Adrenal gland (tissue), 12 donors: Measurements from ENCODE around the gene GSAP. TPM values are rescaled to one million over a fixed set of nuclear protein-coding genes. Genes with fewer than 3 reads are reported as not detected.

Source experiments
- DNase-seq, 7 donors: peaks; one replicate each; pipeline ENCODE4 v3.0.0-alpha.2; 2019 to 2020
- H3K27ac ChIP-seq, 5 donors: fragments of 200-600 bp; sonication (generic) in 4 of 5; 1 replicate in 3 of 5; 2 replicates in 2 of 5; pipeline versions ENCODE4 v1.5.1 to v1.8.0; 2016 to 2020; ENCODE audit warnings: mild to moderate bottlenecking in 1 of 5
- H3K27me3 ChIP-seq: fragments of 200-600 bp; 2 replicates; pipeline ENCODE4 v1.8.0; 2021
- H3K36me3 ChIP-seq, 2 donors: fragments of 200-600 bp; replicated peaks in 1 of 2; 1 replicate in 1 of 2; 2 replicates in 1 of 2; pipeline versions ENCODE4 v1.5.1 to v1.8.0; 2018 to 2022
- H3K4me1 ChIP-seq, 2 donors: fragments of 200-600 bp; replicated peaks in 1 of 2; 1 replicate in 1 of 2; 2 replicates in 1 of 2; pipeline versions ENCODE4 v1.5.1 to v1.8.0; 2018 to 2021
- H3K4me3 ChIP-seq, 4 donors: fragments of 200-600 bp; sonication (generic) in 3 of 4; one replicate each; pipeline ENCODE4 v1.5.1; 2016 to 2018
- H3K9me3 ChIP-seq, 3 donors: fragments of 200-600 bp; sonication (generic) in 1 of 3; replicated peaks in 1 of 3; 1 replicate in 2 of 3; 2 replicates in 1 of 3; pipeline versions ENCODE4 v1.5.1 to v1.8.0; 2016 to 2021
- CTCF ChIP-seq, 6 experiments: fragments of 450-650 bp in 4 of 6; fragments of 200-600 bp in 2 of 6; sonication (generic) in 1 of 6; IDR thresholded peaks; 1 replicate in 5 of 6; 2 replicates in 1 of 6; pipeline versions ENCODE4 v1.5.1 to v1.8.0; 2016 to 2021; ENCODE audit warnings: antibody characterized with exemption in 6 of 6, mild to moderate bottlenecking in 2 of 6, moderate library complexity in 1 of 6
- POLR2A ChIP-seq, 2 donors: fragments of 450-650 bp; IDR thresholded peaks; one replicate each; pipeline ENCODE4 v1.6.1; 2017; ENCODE audit warnings: antibody characterized with exemption in 2 of 2, mild to moderate bottlenecking in 2 of 2, moderate library complexity in 1 of 2
- WGBS, 4 donors: extraction: QIAGEN DNeasy Blood & Tissue Kit in 2 of 4; methylation state at CpG; one replicate each; pipeline versions ENCODE4 v1.1.5 to v1.1.7; 2013 to 2017; 5-methylcytosine and 5-hydroxymethylcytosine counted together
- intact Hi-C, 2 donors: fragments of 100-400 bp; cut with DNase I; formaldehyde crosslinking; loops; one replicate each; pipeline versions ENCODE4 v1.14.1 to v1.15.0; 2022 to 2023
- polyA plus RNA-seq, 3 donors: library from polyadenylated mRNA; stranded (reverse); fragments of 200-250 nt in 2 of 3; fragments of 350-450 nt in 1 of 3; fragmentation: Illumina TruSeq in 1 of 3; extraction: RNeasy Lipid Tissue Mini Kit (QIAGEN cat#74804) in 1 of 3; gene quantifications; one replicate each; pipeline ENCODE4 v1.2.3, GENCODE V29; 2013 to 2014
- total RNA-seq, 9 donors: library from RNA; depleted of rRNA in 4 of 9; stranded (reverse); fragments of >200 nt in 4 of 9; fragments of 120-200 nt in 1 of 9; fragmentation: NEBNext Ultra II Directional in 1 of 9; extraction: Animal tissue kit (Norgen Biotek cat#: 25700) in 1 of 9; gene quantifications; one replicate each; pipeline versions ENCODE4 v1.1.0 to v1.2.4, GENCODE V29; 2013 to 2023
- donor health status: healthy with polysubstance abuse.
- donor health status: Bipolar disorder and iron deficiency.
- donor health status: DM: yes; HTN: yes; CAD: no.
- donor health status: DM: no; HTN: no; CAD: no.
- donor health status: DM: no; HTN: no; CAD: no.
- donor health status: DM: yes; HTN: yes; CAD: no.

Gene GSAP
- total and polyA plus RNA-seq, 12 donors = 10.3 to 56.1 (median 18.5) TPM

GRCh38 chr7:77409005-77409738, 7.0 kb downstream of the GSAP start:
- TF ChIP-seq CTCF (IDR thresholded peaks at IDR 0.05) (no peak), POLR2A (IDR thresholded peaks at IDR 0.05) (no peak)
- DNase-seq = no peak
- intact Hi-C loops = no loop called here
- Histone ChIP-seq H3K4me1 (peaks cover 3 to 20% of the 10 kb centered on the region in 2 donors), H3K27ac (peak overlapping the region in 1 of 5 donors; percentile 74), H3K4me3 (no peak overlapping the region), H3K36me3 (no peaks in the 10 kb centered on the region), H3K27me3 (no peaks in the 10 kb centered on the region), H3K9me3 (no peaks in the 10 kb centered on the region)
- 66 to 79% (median 71%) methylated on average over 7 of the region's 7 CpGs for WGBS, 4 donors

- intact Hi-C loops = no loop called here
- DNase-seq = no peak
- H3K4me1 ChIP-seq = peaks cover 3 to 11% of the 10 kb centered on the region in 2 donors
- TF ChIP-seq POLR2A (IDR thresholded peaks at IDR 0.05) (no peak), CTCF (IDR thresholded peaks at IDR 0.05) (no peak)
- H3K27me3 ChIP-seq = no peaks in the 10 kb centered on the region
- H3K36me3 ChIP-seq = no peaks in the 10 kb centered on the region
- no peaks in the 10 kb centered on the region for H3K9me3 ChIP-seq
- H3K4me3 ChIP-seq = no peak overlapping the region
- no peak overlapping the region for H3K27ac ChIP-seq
These were observed 8.2 kb downstream of the GSAP start for GRCh38 chr7:77407906-77408305.

- no peak overlapping the region for H3K4me3 ChIP-seq
- H3K9me3 ChIP-seq = no peaks in the 10 kb centered on the region
- no peaks in the 10 kb centered on the region for H3K36me3 ChIP-seq
- WGBS, 4 donors = 79 to 87% (median 80%) methylated on average over 4 of the region's 4 CpGs
- intact Hi-C loops = no loop called here
- H3K27me3 ChIP-seq = no peaks in the 10 kb centered on the region
- no peak for DNase-seq
- no peak for TF ChIP-seq CTCF (IDR thresholded peaks at IDR 0.05)
- no peak for TF ChIP-seq POLR2A (IDR thresholded peaks at IDR 0.05)
- no peak overlapping the region for H3K27ac ChIP-seq
- peaks cover 3 to 11% of the 10 kb centered on the region in 2 donors for H3K4me1 ChIP-seq
These were observed 9.7 kb downstream of the GSAP start for GRCh38 chr7:77406421-77406820.

GRCh38 chr7:77404641-77405040, 11.5 kb downstream of the GSAP start:
- no peaks in the 10 kb centered on the region for H3K36me3 ChIP-seq
- H3K27ac ChIP-seq = no peak overlapping the region
- H3K27me3 ChIP-seq = no peaks in the 10 kb centered on the region
- H3K9me3 ChIP-seq = no peaks in the 10 kb centered on the region
- 90 to 95% (median 93%) methylated on average over 2 of the region's 2 CpGs for WGBS, 4 donors
- DNase-seq = no peak
- H3K4me3 ChIP-seq = no peak overlapping the region
- TF ChIP-seq POLR2A (IDR thresholded peaks at IDR 0.05) = no peak
- intact Hi-C loops = no loop called here
- H3K4me1 ChIP-seq = peaks cover 0 to 1% of the 10 kb centered on the region in 2 donors

- 56 to 72% (median 65%) methylated on average over 2 of the region's 2 CpGs for WGBS, 4 donors
These were observed 12.2 kb downstream of the GSAP start for GRCh38 chr7:77403957-77404356.

More at GRCh38 chr7:77403957-77404356, 12.2 kb downstream of the GSAP start:
- H3K9me3 ChIP-seq = no peaks in the 10 kb centered on the region
- H3K27me3 ChIP-seq = no peaks in the 10 kb centered on the region
- H3K4me3 ChIP-seq = no peak overlapping the region
- no peak for TF ChIP-seq POLR2A (IDR thresholded peaks at IDR 0.05)
- TF ChIP-seq CTCF (IDR thresholded peaks at IDR 0.05) = no peak
- DNase-seq = no peak
- no peaks in the 10 kb centered on the region for H3K4me1 ChIP-seq
- H3K36me3 ChIP-seq = no peaks in the 10 kb centered on the region
- intact Hi-C loops = no loop called here
- no peak overlapping the region for H3K27ac ChIP-seq
